SK-N-SH (cell line): Measurements from ENCODE around the gene RPGR. TPM values are rescaled to one million over a fixed set of nuclear protein-coding genes. Genes with fewer than 3 reads are reported as not detected.

Source experiments
- CTCF ChIA-PET: fragments of 300-600, 350-600 bp; formaldehyde crosslinking; extraction: SDS; loops from one replicate; lab custom pipeline; 2021; lab: Yijun Ruan, JAX
- POLR2A ChIA-PET: fragments of 350-600 bp; sonication (Branson Sonifier 250); formaldehyde crosslinking; extraction: SDS; loops from one replicate; lab custom pipeline; 2020; ENCODE audit warnings: antibody characterized with exemption, inconsistent platforms; lab: Yijun Ruan, JAX
- DNase-seq: peaks from one replicate; pipeline ENCODE4 v3.0.0; 2012
- H2AFZ ChIP-seq: fragments of 200-600 bp; sonication (generic); 2 replicates; pipeline ENCODE4 v1.8.1; 2016; ENCODE audit warnings: antibody characterized with exemption, mild to moderate bottlenecking, low read depth
- H3F3A ChIP-seq: fragments of 200-600 bp; sonication (generic); replicated peaks from 2 replicates; pipeline ENCODE3; 2016; ENCODE audit warnings: antibody characterized with exemption, mild to moderate bottlenecking; ENCODE audit not compliant: insufficient read depth
- H3K27ac ChIP-seq, 2 experiments: fragments of 200-500 bp in 1 of 2; fragments of 200-600 bp in 1 of 2; sonication (Bioruptor generic) in 1 of 2; sonication (generic), shearing (Covaris generic) in 1 of 2; 2 replicates each; pipeline versions ENCODE4 v1.5.1 to v1.6.1; 2014 to 2016; ENCODE audit warnings: low read depth in 2 of 2, inconsistent platforms in 1 of 2, low read length in 1 of 2, mild to moderate bottlenecking in 1 of 2, mixed read lengths in 1 of 2
- H3K27me3 ChIP-seq: fragments of 200-600 bp; sonication (generic), shearing (Covaris generic); 2 replicates; pipeline ENCODE4 v1.6.1; 2016; ENCODE audit warnings: mixed run types; ENCODE audit not compliant: insufficient read depth
- H3K36me3 ChIP-seq, 2 experiments: fragments of 200-500 bp in 1 of 2; fragments of 200-600 bp in 1 of 2; sonication (Bioruptor generic) in 1 of 2; sonication (generic) in 1 of 2; replicated peaks in 1 of 2; 2 replicates each; pipeline versions ENCODE3 to v1.5.1; 2014 to 2016; ENCODE audit warnings: low read length in 1 of 2, mild to moderate bottlenecking in 1 of 2; ENCODE audit not compliant: insufficient read depth in 2 of 2, control insufficient read depth in 1 of 2
- H3K4me1 ChIP-seq, 2 experiments: fragments of 200-500 bp in 1 of 2; fragments of 200-600 bp in 1 of 2; sonication (Bioruptor generic) in 1 of 2; sonication (generic), shearing (Covaris generic) in 1 of 2; 2 replicates each; pipeline versions ENCODE4 v1.5.1 to v1.6.1; 2014 to 2016; ENCODE audit warnings: low read depth in 1 of 2, low read length in 1 of 2, mixed run types in 1 of 2; ENCODE audit not compliant: insufficient read depth in 2 of 2, control insufficient read depth in 1 of 2
- H3K4me2 ChIP-seq: fragments of 200-600 bp; sonication (generic), shearing (Covaris generic); 2 replicates; pipeline ENCODE4 v1.6.1; 2017; ENCODE audit warnings: mixed run types
- H3K4me3 ChIP-seq, 2 experiments: fragments of 200-500 bp in 1 of 2; fragments of 200-600 bp in 1 of 2; sonication (Bioruptor generic) in 1 of 2; sonication (generic), shearing (Covaris generic) in 1 of 2; 2 replicates each; pipeline versions ENCODE4 v1.5.1 to v1.8.1; 2014 to 2016; ENCODE audit warnings: low read depth in 2 of 2, inconsistent platforms in 1 of 2, low read length in 1 of 2, mild to moderate bottlenecking in 1 of 2, mixed read lengths in 1 of 2, moderate library complexity in 1 of 2
- H3K79me2 ChIP-seq: fragments of 200-600 bp; sonication (generic); 2 replicates; pipeline ENCODE4 v1.8.1; 2017; ENCODE audit warnings: mild to moderate bottlenecking; ENCODE audit not compliant: insufficient read depth
- H3K9ac ChIP-seq: fragments of 200-600 bp; sonication (generic); 2 replicates; pipeline ENCODE4 v1.6.1; 2017; ENCODE audit warnings: mixed run types
- H3K9me2 ChIP-seq: fragments of 200-600 bp; sonication (generic); 2 replicates; pipeline ENCODE4 v1.6.1; 2017; ENCODE audit warnings: mixed run types
- H3K9me3 ChIP-seq: fragments of 200-600 bp; sonication (generic); 2 replicates; pipeline ENCODE4 v1.6.1; 2017; ENCODE audit warnings: mixed run types, mild to moderate bottlenecking, moderate library complexity
- H4K20me1 ChIP-seq: fragments of 200-600 bp; sonication (generic); 2 replicates; pipeline ENCODE4 v1.6.1; 2017; ENCODE audit warnings: mild to moderate bottlenecking, mixed run types; ENCODE audit not compliant: insufficient read depth
- CHD2 ChIP-seq: fragments of 150-350 bp; IDR thresholded peaks from 2 replicates; pipeline ENCODE4 v1.6.1; 2018; ENCODE audit warnings: low read length; ENCODE audit not compliant: partially characterized antibody
- CTCF ChIP-seq: fragments of 200-600 bp; sonication (generic); IDR thresholded peaks from 2 replicates; pipeline ENCODE4 v1.6.1; 2017; ENCODE audit warnings: antibody characterized with exemption, mild to moderate bottlenecking, moderate library complexity
- ELF1 ChIP-seq: IDR thresholded peaks from 2 replicates; pipeline ENCODE4 v1.4.0; 2012
- GATA2 ChIP-seq: sonication (generic); formaldehyde crosslinking; IDR thresholded peaks from 2 replicates; pipeline ENCODE4 v1.5.0; 2020; ENCODE audit warnings: mild to moderate bottlenecking, missing genetic modification reagents
- IRF3 ChIP-seq: fragments of 150-350 bp; IDR thresholded peaks from 2 replicates; pipeline ENCODE4 v1.6.1; 2016; ENCODE audit warnings: mild to moderate bottlenecking, low read depth, low read length
- POLR2AphosphoS5 ChIP-seq: IDR thresholded peaks from 2 replicates; pipeline ENCODE4 v1.6.1; 2012; ENCODE audit warnings: low read depth, low read length
- REST ChIP-seq: IDR thresholded peaks from 2 replicates; pipeline ENCODE4 v1.6.1; 2012; ENCODE audit warnings: mild to moderate bottlenecking, low read depth, low read length, moderate library complexity
- RXRA ChIP-seq: IDR thresholded peaks from 2 replicates; pipeline ENCODE4 v1.4.0; 2012; ENCODE audit warnings: low read depth, mild to moderate bottlenecking, borderline replicate concordance
- SIN3A ChIP-seq: IDR thresholded peaks from 2 replicates; pipeline ENCODE4 v1.6.1; 2012; ENCODE audit warnings: low read depth, mild to moderate bottlenecking, low read length, moderate library complexity, borderline replicate concordance
- SMC3 ChIP-seq: IDR thresholded peaks from 2 replicates; pipeline ENCODE4 v1.6.1; 2012; ENCODE audit warnings: low read depth, low read length, improper control_type of control experiment
- USF2 ChIP-seq: fragments of 150-350 bp; IDR thresholded peaks from 2 replicates; pipeline ENCODE4 v1.6.1; 2017; ENCODE audit warnings: antibody characterized with exemption, low read length, low read depth, borderline replicate concordance
- WGBS: methylation state at CpG from one replicate; pipeline ENCODE4 v1.1.6; 2017; ENCODE audit warnings: low lambda C conversion rate; 5-methylcytosine and 5-hydroxymethylcytosine counted together
- polyA plus RNA-seq, 3 experiments: library from polyadenylated mRNA; depleted of rRNA; stranded (reverse); fragments of >200 nt; gene quantifications; 2 replicates each; pipeline ENCODE4 v1.2.3, GENCODE V29; 2012

RPGR gene
- polyA plus RNA-seq, 1 of the 3 experiments (the other 2 are of a cell fraction), result 1.2 TPM

GRCh38 chrX:38304010-38304409 is 23.3 kb downstream of the RPGR start:
- H3K4me1 ChIP-seq, result no peaks in the 10 kb centered on the region
- CTCF ChIA-PET, result interaction anchor here (1.0 to 3.3 kb wide), 5 partner anchors 9 to 33 kb away, joined by 3 to 13 read pairs (median 4); partner anchors contain the start of gene RPGR

More at GRCh38 chrX:38304010-38304409, 23.3 kb downstream of the RPGR start:
- no peaks in the 10 kb centered on the region for H4K20me1 ChIP-seq
- H3K4me3 ChIP-seq, result 0 out of 4 replicates have a peak overlapping the region, but pooled peaks of 1 of the 2 experiments have one; percentile 3
- no peak overlapping the region for H3K27ac ChIP-seq
- H3K79me2 ChIP-seq, result no peaks in the 10 kb centered on the region
- peaks cover 0 to 16% of the 10 kb centered on the region in 2 experiments for H3K36me3 ChIP-seq
- POLR2A ChIA-PET, result no interaction called here
- H2AFZ ChIP-seq, result no peak overlapping the region
- H3K9me3 ChIP-seq, result no peaks in the 10 kb centered on the region
- no peaks in the 10 kb centered on the region for H3F3A ChIP-seq
- no peak for TF ChIP-seq REST
- TF ChIP-seq RXRA, result no peak
- TF ChIP-seq GATA2, result no peak
- no peak for TF ChIP-seq USF2
- no peak for TF ChIP-seq IRF3
- no peak for TF ChIP-seq POLR2AphosphoS5
- peak; percentile 9; the same call in 1 of the 2 replicates for TF ChIP-seq SMC3
- no peak for TF ChIP-seq CHD2
- peak; percentile 50 for TF ChIP-seq CTCF
- no peak for TF ChIP-seq SIN3A
- no peak for TF ChIP-seq ELF1
- H3K4me2 ChIP-seq, result no peak overlapping the region
- DNase-seq, result no peak
- H3K27me3 ChIP-seq, result no peaks in the 10 kb centered on the region
- H3K9ac ChIP-seq, result no peak overlapping the region
- WGBS, result 32% methylated on average over 4 of the region's 4 CpGs
- no peaks in the 10 kb centered on the region for H3K9me2 ChIP-seq
